Duodenal mucosa (tissue), 2 donors: ENCODE measurements around the gene IGFBPL1.

Experiments used
- H3K27ac ChIP-seq: one replicate; pipeline ENCODE4 v1.7.0; 2013; ENCODE audit warnings: low read depth, low read length
- H3K27me3 ChIP-seq, 2 donors: one replicate each; pipeline ENCODE4 v1.7.0; 2013; ENCODE audit warnings: low read length in 2 of 2, control low read depth in 1 of 2; ENCODE audit not compliant: insufficient read depth in 2 of 2, control insufficient read depth in 1 of 2
- H3K36me3 ChIP-seq, 2 donors: one replicate each; pipeline ENCODE4 v1.7.0; 2013; ENCODE audit warnings: low read length in 2 of 2, control low read depth in 1 of 2; ENCODE audit not compliant: insufficient read depth in 2 of 2, control insufficient read depth in 1 of 2
- H3K4me1 ChIP-seq, 2 donors: one replicate each; pipeline ENCODE4 v1.7.0; 2013; ENCODE audit warnings: low read length in 2 of 2, control low read depth in 1 of 2; ENCODE audit not compliant: insufficient read depth in 2 of 2, control insufficient read depth in 1 of 2
- H3K4me3 ChIP-seq, 2 donors: one replicate each; pipeline ENCODE4 v1.7.0; 2013; ENCODE audit warnings: low read length in 2 of 2, low read depth in 1 of 2
- H3K9ac ChIP-seq, 2 donors: one replicate each; pipeline ENCODE4 v1.7.0; 2013; ENCODE audit warnings: low read length in 2 of 2, low read depth in 1 of 2
- H3K9me3 ChIP-seq, 2 donors: one replicate each; pipeline ENCODE4 v1.7.0; 2013; ENCODE audit warnings: low read length in 2 of 2, control low read depth in 1 of 2; ENCODE audit not compliant: control insufficient read depth in 1 of 2

Gene IGFBPL1

GRCh38 chr9:38370176-38370575 lies 54.1 kb downstream of the IGFBPL1 start:
- Histone ChIP-seq H3K27ac (no peak overlapping the region), H3K4me1 (no peaks in the 10 kb centered on the region), H3K36me3 (no peaks in the 10 kb centered on the region), H3K9ac (no peak overlapping the region), H3K9me3 (no peaks in the 10 kb centered on the region), H3K4me3 (no peak overlapping the region), H3K27me3 (no peaks in the 10 kb centered on the region)

GRCh38 chr9:38368731-38369130 lies 55.5 kb downstream of the IGFBPL1 start:
- H3K27me3 ChIP-seq = no peaks in the 10 kb centered on the region
- no peak overlapping the region for H3K4me3 ChIP-seq
- H3K9me3 ChIP-seq = no peaks in the 10 kb centered on the region
- no peaks in the 10 kb centered on the region for H3K4me1 ChIP-seq
- no peak overlapping the region for H3K9ac ChIP-seq
- H3K27ac ChIP-seq = no peak overlapping the region
- H3K36me3 ChIP-seq = no peaks in the 10 kb centered on the region

GRCh38 chr9:38367898-38368297 lies 56.4 kb downstream of the IGFBPL1 start:
- no peak overlapping the region for H3K4me3 ChIP-seq
- H3K9me3 ChIP-seq = no peaks in the 10 kb centered on the region
- no peaks in the 10 kb centered on the region for H3K4me1 ChIP-seq
- no peaks in the 10 kb centered on the region for H3K27me3 ChIP-seq
- H3K9ac ChIP-seq = no peak overlapping the region
- no peak overlapping the region for H3K27ac ChIP-seq
- no peaks in the 10 kb centered on the region for H3K36me3 ChIP-seq

GRCh38 chr9:38363589-38363925 lies 60.7 kb downstream of the IGFBPL1 start:
- H3K9me3 ChIP-seq = no peaks in the 10 kb centered on the region
- H3K4me3 ChIP-seq = no peak overlapping the region
- no peaks in the 10 kb centered on the region for H3K27me3 ChIP-seq
- no peak overlapping the region for H3K9ac ChIP-seq
- no peak overlapping the region for H3K27ac ChIP-seq
- no peaks in the 10 kb centered on the region for H3K36me3 ChIP-seq
- H3K4me1 ChIP-seq = no peaks in the 10 kb centered on the region

- no peaks in the 10 kb centered on the region for H3K36me3 ChIP-seq
- no peaks in the 10 kb centered on the region for H3K27me3 ChIP-seq
- no peak overlapping the region for H3K27ac ChIP-seq
- no peaks in the 10 kb centered on the region for H3K9me3 ChIP-seq
- H3K9ac ChIP-seq = no peak overlapping the region
- no peaks in the 10 kb centered on the region for H3K4me1 ChIP-seq
- H3K4me3 ChIP-seq = peak overlapping the region in 1 of 2 donors; percentile 14
Observed at GRCh38 chr9:38362852-38363588, 61.2 kb downstream of the IGFBPL1 start.

GRCh38 chr9:38361473-38361850 lies 62.8 kb downstream of the IGFBPL1 start:
- no peak overlapping the region for H3K9ac ChIP-seq
- H3K27me3 ChIP-seq = no peaks in the 10 kb centered on the region
- H3K9me3 ChIP-seq = no peaks in the 10 kb centered on the region
- no peak overlapping the region for H3K4me3 ChIP-seq
- no peaks in the 10 kb centered on the region for H3K36me3 ChIP-seq
- H3K27ac ChIP-seq = no peak overlapping the region
- H3K4me1 ChIP-seq = no peaks in the 10 kb centered on the region

DNA sequence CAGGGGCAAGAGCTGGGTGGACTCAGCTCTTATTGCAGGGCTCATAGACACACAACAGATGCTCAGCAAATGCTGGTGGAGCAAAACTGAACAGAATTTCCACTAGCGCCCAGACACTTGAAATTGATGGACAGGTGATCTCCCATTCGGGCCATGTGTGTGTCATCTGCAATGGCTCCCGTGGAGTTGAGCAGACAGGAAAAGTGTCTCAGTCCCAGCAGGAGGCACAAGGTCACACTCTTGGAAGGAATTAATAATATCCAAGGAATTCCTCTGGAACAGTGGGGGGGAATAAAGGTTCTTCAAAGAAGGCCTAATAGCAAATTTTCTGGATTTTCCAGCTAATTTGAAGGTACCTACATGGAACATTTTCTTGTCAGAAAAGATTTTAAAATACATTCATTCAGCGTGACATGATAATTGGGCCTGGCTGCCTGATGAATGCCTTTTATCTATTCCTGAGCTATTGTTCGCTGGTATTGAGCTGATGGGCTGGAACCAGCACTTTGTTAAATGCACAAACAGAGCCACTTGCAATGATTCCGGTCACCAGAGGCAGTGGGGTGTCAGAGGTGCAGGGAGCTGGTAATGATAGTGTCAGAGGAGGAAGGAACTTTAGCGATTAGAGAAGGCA lies 63.3 kb downstream of the IGFBPL1 start:
- Histone ChIP-seq H3K4me1 (no peaks in the 10 kb centered on the region), H3K9ac (no peak overlapping the region), H3K4me3 (no peak overlapping the region), H3K27me3 (no peaks in the 10 kb centered on the region), H3K9me3 (no peaks in the 10 kb centered on the region), H3K27ac (no peak overlapping the region), H3K36me3 (no peaks in the 10 kb centered on the region)

DNA sequence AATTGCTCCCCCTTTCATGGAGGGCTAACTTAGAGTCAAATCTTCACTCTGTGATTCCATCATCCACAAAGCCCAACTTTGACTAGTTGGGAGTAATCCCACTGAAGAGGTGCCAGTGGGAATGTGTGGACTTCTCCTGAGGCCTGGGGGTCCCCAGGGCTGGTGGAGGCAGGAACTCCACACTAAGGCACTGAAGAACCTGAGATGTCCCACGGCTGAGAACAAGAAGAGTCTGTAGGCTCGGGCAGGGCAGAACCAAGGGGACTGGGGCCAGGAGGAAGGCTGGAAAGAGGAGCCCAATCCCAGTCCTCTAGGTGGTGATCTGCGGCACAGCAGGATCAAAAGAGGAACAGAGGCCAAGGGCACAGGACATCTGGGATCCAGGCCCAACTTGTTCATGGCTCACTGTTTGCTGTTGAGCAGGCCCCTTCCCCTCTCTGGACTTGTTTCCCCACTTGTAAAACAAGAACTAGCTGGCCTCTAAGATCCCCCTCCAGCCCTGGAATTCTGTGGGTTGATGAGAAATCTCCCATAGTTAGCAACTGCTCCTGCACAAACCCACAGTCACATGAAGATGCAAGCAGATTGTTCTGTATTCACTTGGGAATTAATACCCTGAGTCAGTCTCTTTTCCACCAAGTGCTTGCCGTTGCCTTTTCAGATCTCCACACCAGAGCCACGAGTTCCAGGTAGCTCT lies 64.4 kb downstream of the IGFBPL1 start:
- Histone ChIP-seq H3K9ac (no peak overlapping the region), H3K36me3 (no peaks in the 10 kb centered on the region), H3K27ac (no peak overlapping the region), H3K27me3 (no peaks in the 10 kb centered on the region), H3K4me3 (no peak overlapping the region), H3K9me3 (no peaks in the 10 kb centered on the region), H3K4me1 (no peaks in the 10 kb centered on the region)

GRCh38 chr9:38359297-38359653 lies 65.0 kb downstream of the IGFBPL1 start:
- Histone ChIP-seq H3K4me3 (no peak overlapping the region), H3K27me3 (no peaks in the 10 kb centered on the region), H3K9me3 (no peaks in the 10 kb centered on the region), H3K36me3 (no peaks in the 10 kb centered on the region), H3K9ac (no peak overlapping the region), H3K27ac (no peak overlapping the region), H3K4me1 (no peaks in the 10 kb centered on the region)

GRCh38 chr9:38358390-38359296 lies 65.6 kb downstream of the IGFBPL1 start:
- Histone ChIP-seq H3K4me3 (no peak overlapping the region), H3K27ac (no peak overlapping the region), H3K9me3 (no peaks in the 10 kb centered on the region), H3K9ac (no peak overlapping the region), H3K36me3 (no peaks in the 10 kb centered on the region), H3K4me1 (no peaks in the 10 kb centered on the region), H3K27me3 (no peaks in the 10 kb centered on the region)
